ENCODE data around the gene LRRC42. TPM values are rescaled to one million over a fixed set of nuclear protein-coding genes. Genes with fewer than 3 reads are reported as not detected.
"Not testable (repeated sequence)": the region's sequence is repeated elsewhere in the genome, so short reads cannot be mapped to it uniquely, and the experiment has no call there.

Gene LRRC42
- total and polyA plus RNA-seq, 4 donors: 19.5 to 38.2 (median 26.7) TPM

- WGBS (ENCODE audit: insufficient coverage): 92% methylated on average over 3 of the region's 4 CpGs
- Histone ChIP-seq H3K36me3 (ENCODE audit: control insufficient read depth, insufficient read depth, low read length) (peaks cover 38% of the 10 kb centered on the region), H3K9me3 (ENCODE audit: control insufficient read depth, insufficient read depth, low read length) (no peaks in the 10 kb centered on the region), H3K4me1 (ENCODE audit: control insufficient read depth, insufficient read depth, low read length) (no peaks in the 10 kb centered on the region), H3K27me3 (ENCODE audit: control insufficient read depth, insufficient read depth, low read length) (no peaks in the 10 kb centered on the region), H3K27ac (ENCODE audit: low read depth, low read length) (no peak overlapping the region), H3K4me3 (ENCODE audit: low read depth, low read length) (no peak overlapping the region)
- no peak for DNase-seq (ENCODE audit: low read depth in 4 of 6, low spot score in 6 of 6)
Observed at GRCh38 chr1:53963460-53963859, 17.3 kb downstream of the LRRC42 start.

- H3K9me3 ChIP-seq (ENCODE audit: control insufficient read depth, insufficient read depth, low read length): no peaks in the 10 kb centered on the region
- 84% methylated on average over 5 of the region's 5 CpGs for WGBS (ENCODE audit: insufficient coverage)
- no peak overlapping the region for H3K27ac ChIP-seq (ENCODE audit: low read depth, low read length)
- H3K4me1 ChIP-seq (ENCODE audit: control insufficient read depth, insufficient read depth, low read length): no peaks in the 10 kb centered on the region
- no peak overlapping the region for H3K4me3 ChIP-seq (ENCODE audit: low read depth, low read length)
- H3K27me3 ChIP-seq (ENCODE audit: control insufficient read depth, insufficient read depth, low read length): no peaks in the 10 kb centered on the region
- peaks cover 34% of the 10 kb centered on the region for H3K36me3 ChIP-seq (ENCODE audit: control insufficient read depth, insufficient read depth, low read length)
- no peak for DNase-seq (ENCODE audit: low read depth in 4 of 6, low spot score in 6 of 6)
Observed at GRCh38 chr1:53964109-53964508, 18.0 kb downstream of the LRRC42 start.

DNA sequence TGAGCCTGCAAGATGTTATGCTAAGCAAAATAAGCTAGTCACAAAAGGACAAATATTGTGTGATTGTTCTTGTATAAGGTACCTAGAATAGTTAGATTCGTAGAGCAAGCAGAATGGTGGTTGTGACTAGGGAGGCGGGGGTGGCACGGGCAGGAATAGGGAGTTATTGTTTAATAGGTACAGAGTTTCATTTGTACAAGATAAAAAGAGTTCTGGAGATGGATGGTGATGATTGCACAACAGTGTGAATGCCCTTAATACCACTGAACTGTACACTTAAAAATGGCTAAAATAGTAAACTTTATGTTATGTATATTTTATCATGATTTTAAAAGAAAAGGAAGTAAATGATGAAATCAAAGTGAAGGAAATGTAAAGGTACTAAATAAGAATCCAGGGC is 20.6 kb downstream of the LRRC42 start:
- no peak for DNase-seq (ENCODE audit: low read depth in 4 of 6, low spot score in 6 of 6)
- H3K4me3 ChIP-seq (ENCODE audit: low read depth, low read length): no peak overlapping the region
- no peak overlapping the region for H3K27ac ChIP-seq (ENCODE audit: low read depth, low read length)
- no peaks in the 10 kb centered on the region for H3K4me1 ChIP-seq (ENCODE audit: control insufficient read depth, insufficient read depth, low read length)
- WGBS (ENCODE audit: insufficient coverage): 74% methylated on average over 2 of the region's 3 CpGs
- no peaks in the 10 kb centered on the region for H3K9me3 ChIP-seq (ENCODE audit: control insufficient read depth, insufficient read depth, low read length)
- no peaks in the 10 kb centered on the region for H3K27me3 ChIP-seq (ENCODE audit: control insufficient read depth, insufficient read depth, low read length)
- peaks cover 39% of the 10 kb centered on the region for H3K36me3 ChIP-seq (ENCODE audit: control insufficient read depth, insufficient read depth, low read length)

- 83% methylated on average over 4 of the region's 7 CpGs for WGBS (ENCODE audit: insufficient coverage)
- no peak overlapping the region for H3K27ac ChIP-seq (ENCODE audit: low read depth, low read length)
Observed at GRCh38 chr1:53967409-53968124, 21.4 kb downstream of the LRRC42 start.

GRCh38 chr1:53968125-53968513 is 22.0 kb downstream of the LRRC42 start:
- DNase-seq (ENCODE audit: low read depth in 4 of 6, low spot score in 6 of 6): no peak
- no peaks in the 10 kb centered on the region for H3K27me3 ChIP-seq (ENCODE audit: control insufficient read depth, insufficient read depth, low read length)
- peaks cover 35% of the 10 kb centered on the region for H3K36me3 ChIP-seq (ENCODE audit: control insufficient read depth, insufficient read depth, low read length)
- H3K4me3 ChIP-seq (ENCODE audit: low read depth, low read length): no peak overlapping the region
- H3K4me1 ChIP-seq (ENCODE audit: control insufficient read depth, insufficient read depth, low read length): no peaks in the 10 kb centered on the region
- H3K27ac ChIP-seq (ENCODE audit: low read depth, low read length): no peak overlapping the region
- H3K9me3 ChIP-seq (ENCODE audit: control insufficient read depth, insufficient read depth, low read length): no peaks in the 10 kb centered on the region
- WGBS (ENCODE audit: insufficient coverage): 83% methylated on average over 1 of the region's 2 CpGs

More at GRCh38 chr1:53967409-53968124, 21.4 kb downstream of the LRRC42 start:
- no peaks in the 10 kb centered on the region for H3K4me1 ChIP-seq (ENCODE audit: control insufficient read depth, insufficient read depth, low read length)
- no peaks in the 10 kb centered on the region for H3K9me3 ChIP-seq (ENCODE audit: control insufficient read depth, insufficient read depth, low read length)
- no peaks in the 10 kb centered on the region for H3K27me3 ChIP-seq (ENCODE audit: control insufficient read depth, insufficient read depth, low read length)
- peaks cover 39% of the 10 kb centered on the region for H3K36me3 ChIP-seq (ENCODE audit: control insufficient read depth, insufficient read depth, low read length)
- DNase-seq (ENCODE audit: low read depth in 4 of 6, low spot score in 6 of 6): no peak
- H3K4me3 ChIP-seq (ENCODE audit: low read depth, low read length): no peak overlapping the region

GRCh38 chr1:53969323-53969722 is 23.2 kb downstream of the LRRC42 start:
- H3K9me3 ChIP-seq (ENCODE audit: control insufficient read depth, insufficient read depth, low read length); H3K4me3 ChIP-seq (ENCODE audit: low read depth, low read length); H3K4me1 ChIP-seq (ENCODE audit: control insufficient read depth, insufficient read depth, low read length); H3K27ac ChIP-seq (ENCODE audit: low read depth, low read length); DNase-seq (ENCODE audit: low read depth in 4 of 6, low spot score in 6 of 6); H3K27me3 ChIP-seq (ENCODE audit: control insufficient read depth, insufficient read depth, low read length): not testable (repeated sequence)
- WGBS (ENCODE audit: insufficient coverage): 80% methylated on average over 1 of the region's 2 CpGs
- H3K36me3 ChIP-seq (ENCODE audit: control insufficient read depth, insufficient read depth, low read length): peaks cover 28% of the 10 kb centered on the region

- Histone ChIP-seq H3K27ac (ENCODE audit: low read depth, low read length) (no peak overlapping the region), H3K4me1 (ENCODE audit: control insufficient read depth, insufficient read depth, low read length) (no peaks in the 10 kb centered on the region), H3K27me3 (ENCODE audit: control insufficient read depth, insufficient read depth, low read length) (no peaks in the 10 kb centered on the region), H3K9me3 (ENCODE audit: control insufficient read depth, insufficient read depth, low read length) (no peaks in the 10 kb centered on the region), H3K4me3 (ENCODE audit: low read depth, low read length) (no peak overlapping the region), H3K36me3 (ENCODE audit: control insufficient read depth, insufficient read depth, low read length) (peaks cover 25% of the 10 kb centered on the region)
- WGBS (ENCODE audit: insufficient coverage): 100% methylated on average over 1 of the region's 2 CpGs
- DNase-seq (ENCODE audit: low read depth in 4 of 6, low spot score in 6 of 6): no peak
Observed at GRCh38 chr1:53971718-53972117, 25.6 kb downstream of the LRRC42 start.

DNA sequence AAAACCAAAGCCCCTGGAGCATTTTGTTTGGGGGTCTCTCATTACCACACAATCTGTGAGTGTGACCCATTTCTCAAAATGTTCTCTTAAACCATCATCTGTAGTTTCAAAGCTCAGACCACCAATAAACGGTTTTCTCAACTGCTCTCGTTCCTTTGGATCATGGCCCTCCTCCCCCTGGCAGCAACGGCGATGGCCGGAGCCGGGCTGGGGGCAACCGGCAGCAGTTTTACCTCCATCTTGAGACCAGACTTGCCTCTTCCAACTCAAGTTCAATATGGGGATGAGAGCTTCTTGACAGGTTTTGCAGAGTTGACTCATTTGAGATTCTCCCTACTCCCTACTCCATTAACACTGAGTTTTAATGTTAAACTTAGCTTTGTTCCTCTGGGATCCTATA is 29.7 kb downstream of the LRRC42 start:
- WGBS (ENCODE audit: insufficient coverage): 96% methylated on average over 2 of the region's 7 CpGs
- H3K9me3 ChIP-seq (ENCODE audit: control insufficient read depth, insufficient read depth, low read length): no peaks in the 10 kb centered on the region
- DNase-seq (ENCODE audit: low read depth in 4 of 6, low spot score in 6 of 6): no peak
- H3K4me1 ChIP-seq (ENCODE audit: control insufficient read depth, insufficient read depth, low read length): peaks cover 4% of the 10 kb centered on the region
- no peak overlapping the region for H3K27ac ChIP-seq (ENCODE audit: low read depth, low read length)
- no peak overlapping the region for H3K4me3 ChIP-seq (ENCODE audit: low read depth, low read length)
- peaks cover 8% of the 10 kb centered on the region for H3K36me3 ChIP-seq (ENCODE audit: control insufficient read depth, insufficient read depth, low read length)
- no peaks in the 10 kb centered on the region for H3K27me3 ChIP-seq (ENCODE audit: control insufficient read depth, insufficient read depth, low read length)

- Histone ChIP-seq H3K27me3 (ENCODE audit: control insufficient read depth, insufficient read depth, low read length) (no peaks in the 10 kb centered on the region), H3K4me3 (ENCODE audit: low read depth, low read length) (no peak overlapping the region), H3K36me3 (ENCODE audit: control insufficient read depth, insufficient read depth, low read length) (peaks cover 5% of the 10 kb centered on the region), H3K9me3 (ENCODE audit: control insufficient read depth, insufficient read depth, low read length) (no peaks in the 10 kb centered on the region), H3K4me1 (ENCODE audit: control insufficient read depth, insufficient read depth, low read length) (peaks cover 13% of the 10 kb centered on the region), H3K27ac (ENCODE audit: low read depth, low read length) (no peak overlapping the region)
- 81% methylated on average over 13 of the region's 13 CpGs for WGBS (ENCODE audit: insufficient coverage)
- peak in 1 of 6 donors; percentile 34 for DNase-seq (ENCODE audit: low read depth in 4 of 6, low spot score in 6 of 6)
Observed at GRCh38 chr1:53979712-53980450, 33.7 kb downstream of the LRRC42 start.

GRCh38 chr1:53981220-53981619 is 35.1 kb downstream of the LRRC42 start:
- 100% methylated on average over 3 of the region's 6 CpGs for WGBS (ENCODE audit: insufficient coverage)
- Histone ChIP-seq H3K4me1 (ENCODE audit: control insufficient read depth, insufficient read depth, low read length) (peaks cover 13% of the 10 kb centered on the region), H3K36me3 (ENCODE audit: control insufficient read depth, insufficient read depth, low read length) (peaks cover 5% of the 10 kb centered on the region), H3K27ac (ENCODE audit: low read depth, low read length) (no peak overlapping the region), H3K27me3 (ENCODE audit: control insufficient read depth, insufficient read depth, low read length) (no peaks in the 10 kb centered on the region), H3K9me3 (ENCODE audit: control insufficient read depth, insufficient read depth, low read length) (no peaks in the 10 kb centered on the region), H3K4me3 (ENCODE audit: low read depth, low read length) (no peak overlapping the region)
- DNase-seq (ENCODE audit: low read depth in 4 of 6, low spot score in 6 of 6): no peak
